Body of pancreas (tissue), 4 donors: Measurements from ENCODE around the gene TMPRSS13. TPM values are rescaled to one million over a fixed set of nuclear protein-coding genes. Genes with fewer than 3 reads are reported as not detected.
A peak's percentile ranks its signal among the peaks of the same experiment; 100 is the strongest.
"Not testable (repeated sequence)": the region's sequence is repeated elsewhere in the genome, so short reads cannot be mapped to it uniquely, and the experiment has no call there.

ENCODE experiments used
- ATAC-seq: fragments of 150-250 bp; one replicate; pipeline ENCODE4 v1.9.1; 2016
- DNase-seq, 4 donors: peaks; one replicate each; pipeline ENCODE4 v3.0.0-alpha.2; 2019
- H3K27ac ChIP-seq, 4 donors: fragments of 200-600 bp; sonication (generic); 1 replicate in 3 of 4; 2 replicates in 1 of 4; pipeline versions ENCODE4 v1.5.1 to v1.6.1; 2016 to 2019; ENCODE audit warnings: mild to moderate bottlenecking in 1 of 4, mixed read lengths in 1 of 4, moderate library complexity in 1 of 4
- H3K27me3 ChIP-seq, 2 donors: fragments of 200-600 bp; sonication (generic); one replicate each; pipeline ENCODE4 v1.6.0; 2016; ENCODE audit warnings: mild to moderate bottlenecking in 1 of 2
- H3K36me3 ChIP-seq, 2 donors: fragments of 200-600 bp; sonication (generic); replicated peaks in 1 of 2; 2 replicates each; pipeline ENCODE4 v1.5.1; 2016; ENCODE audit warnings: low read depth in 2 of 2; ENCODE audit not compliant: insufficient read depth in 1 of 2
- H3K4me1 ChIP-seq: fragments of 200-600 bp; sonication (generic); one replicate; pipeline ENCODE4 v1.6.0; 2016
- H3K4me3 ChIP-seq, 2 donors: fragments of 200-600 bp; sonication (generic); 1 replicate in 1 of 2; 2 replicates in 1 of 2; pipeline ENCODE4 v1.5.1; 2016 to 2019
- H3K9me3 ChIP-seq, 3 donors: fragments of 200-600 bp; sonication (generic); 1 replicate in 2 of 3; 2 replicates in 1 of 3; pipeline ENCODE4 v1.5.1; 2016
- CTCF ChIP-seq, 7 experiments: fragments of 450-650 bp in 4 of 7; fragments of 200-600 bp in 3 of 7; sonication (generic) in 3 of 7; IDR thresholded peaks; one replicate each; pipeline ENCODE4 v1.5.1; 2016 to 2019; ENCODE audit warnings: antibody characterized with exemption in 7 of 7
- POLR2A ChIP-seq, 3 donors: fragments of 450-650 bp; IDR thresholded peaks; one replicate each; pipeline ENCODE4 v1.6.1; 2016; ENCODE audit warnings: antibody characterized with exemption in 3 of 3, mild to moderate bottlenecking in 2 of 3
- WGBS, 2 donors: methylation state at CpG; one replicate each; pipeline ENCODE4 v1.1.5; 2017; 5-methylcytosine and 5-hydroxymethylcytosine counted together
- intact Hi-C: fragments of 100-400 bp; cut with DNase I; formaldehyde crosslinking; loops from one replicate; pipeline ENCODE4 v1.15.1; 2023
- total RNA-seq, 2 donors: library from RNA; depleted of rRNA; stranded (reverse); fragments of >200 nt; gene quantifications; one replicate each; pipeline ENCODE4 v1.1.0, GENCODE V29; 2016

The TMPRSS13 gene
- total RNA-seq, 2 donors from 2014 or later, result 1.6 to 4.9 TPM

- ATAC-seq (no peak), DNase-seq (no peak)
- 69 to 89% methylated on average over 3 of the region's 3 CpGs for WGBS, 2 donors
- Histone ChIP-seq H3K4me3 (no peak overlapping the region), H3K9me3 (no peaks in the 10 kb centered on the region), H3K27me3 (no peaks in the 10 kb centered on the region), H3K4me1 (peaks cover 9% of the 10 kb centered on the region), H3K36me3 (no peaks in the 10 kb centered on the region), H3K27ac (no peak overlapping the region)
- TF ChIP-seq POLR2A (IDR thresholded peaks at IDR 0.05) (no peak), CTCF (IDR thresholded peaks at IDR 0.05) (no peak)
- intact Hi-C loops, result no loop called here
Observed at GRCh38 chr11:117953024-117953671, 23.9 kb upstream of the TMPRSS13 start.

DNA sequence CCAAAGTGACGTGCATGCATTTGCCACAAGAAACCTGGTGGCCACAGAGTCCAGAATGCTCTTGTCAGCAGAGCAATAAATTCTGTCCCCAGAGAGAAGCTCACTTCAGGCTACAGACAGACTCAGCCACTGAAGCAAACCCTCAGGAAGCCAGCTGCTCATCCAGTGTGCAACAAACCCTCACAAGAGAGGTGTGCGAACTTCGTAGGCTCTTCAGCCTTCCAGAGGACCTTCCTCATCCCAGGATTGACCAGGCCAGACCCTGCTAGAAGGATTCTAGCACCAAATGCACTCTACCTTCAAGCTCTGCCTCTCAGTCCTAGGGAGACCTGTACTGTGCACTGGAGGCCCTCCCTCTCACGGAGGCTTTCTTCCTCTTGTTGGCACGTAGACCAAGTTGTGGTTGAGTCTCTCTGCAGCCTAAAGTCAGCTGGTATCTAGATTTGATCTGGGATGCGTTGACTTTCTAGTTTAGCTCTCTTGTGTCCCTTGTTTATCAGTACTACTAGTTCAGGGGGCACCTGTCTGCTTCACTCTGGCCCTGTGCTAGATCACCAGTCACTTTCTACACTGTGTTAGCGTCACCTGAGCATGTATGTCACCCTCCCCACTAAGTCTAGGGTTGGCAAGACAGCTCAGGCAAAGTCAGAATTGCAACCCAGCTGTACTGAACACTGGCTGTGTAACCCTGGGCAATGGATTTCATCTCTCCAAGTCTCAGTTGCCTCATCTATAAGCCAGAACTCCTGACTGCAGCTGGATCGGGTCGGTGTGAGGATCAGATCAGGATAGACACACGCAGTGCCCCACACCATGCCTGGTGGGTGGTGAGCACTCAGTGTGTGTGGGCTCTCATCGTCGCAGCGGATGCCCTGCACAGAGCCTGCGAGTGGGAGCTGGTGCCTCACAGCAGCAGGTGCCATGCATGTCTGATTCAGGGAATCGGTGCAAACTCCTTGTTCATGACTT is 22.1 kb upstream of the TMPRSS13 start:
- intact Hi-C loops, result no loop called here
- no peaks in the 10 kb centered on the region for H3K9me3 ChIP-seq
- H3K27ac ChIP-seq, result no peak overlapping the region
- TF ChIP-seq CTCF (IDR thresholded peaks at IDR 0.05), result no peak
- no peak for TF ChIP-seq POLR2A (IDR thresholded peaks at IDR 0.05)
- H3K27me3 ChIP-seq, result no peaks in the 10 kb centered on the region
- DNase-seq (peak in 1 of 4 donors; percentile 20), ATAC-seq (no peak)
- no peak overlapping the region for H3K4me3 ChIP-seq
- WGBS, 2 donors, result 89 to 93% methylated on average over 7 to 15 of the region's 15 CpGs
- no peaks in the 10 kb centered on the region for H3K36me3 ChIP-seq
- peaks cover 9% of the 10 kb centered on the region for H3K4me1 ChIP-seq

DNA sequence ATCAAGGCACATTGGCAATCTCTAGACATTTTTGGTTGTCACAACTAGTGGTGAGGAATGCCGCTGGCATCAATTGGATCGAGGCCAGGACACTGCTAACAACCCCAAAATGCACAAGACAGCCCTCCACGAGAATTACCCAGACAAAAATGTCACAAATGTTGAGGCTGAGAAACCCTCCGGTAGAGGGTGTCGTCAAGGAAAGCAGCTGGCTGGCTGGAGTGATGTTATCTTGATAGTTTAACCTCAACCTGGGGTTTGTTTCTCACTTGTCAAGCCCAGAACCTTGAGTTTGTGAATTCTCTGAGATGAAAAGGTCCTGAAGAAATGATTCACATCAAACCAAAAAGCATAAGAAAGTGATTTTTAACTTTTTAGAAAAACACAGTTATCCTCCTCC is 21.1 kb upstream of the TMPRSS13 start:
- peaks cover 9% of the 10 kb centered on the region for H3K4me1 ChIP-seq
- DNase-seq (peak in 1 of 4 donors; percentile 24), ATAC-seq (no peak)
- no peaks in the 10 kb centered on the region for H3K27me3 ChIP-seq
- intact Hi-C loops, result no loop called here
- H3K27ac ChIP-seq, result no peak overlapping the region
- no peak overlapping the region for H3K4me3 ChIP-seq
- no peaks in the 10 kb centered on the region for H3K36me3 ChIP-seq
- 9 to 26% methylated on average over 5 of the region's 5 CpGs for WGBS, 2 donors
- peak in 3 of 7 experiments; percentile 1 to 17 (median 5) for TF ChIP-seq CTCF (IDR thresholded peaks at IDR 0.05)
- no peak for TF ChIP-seq POLR2A (IDR thresholded peaks at IDR 0.05)
- no peaks in the 10 kb centered on the region for H3K9me3 ChIP-seq

- H3K9me3 ChIP-seq, result no peaks in the 10 kb centered on the region
- DNase-seq, result no peak
- no peak overlapping the region for H3K4me3 ChIP-seq
- intact Hi-C loops, result loop anchor here (5.0 to 10.0 kb wide), 3 partner anchors 106 to 127 kb away; partner anchors contain the start of gene FXYD2
- H3K36me3 ChIP-seq, result no peaks in the 10 kb centered on the region
- 47 to 51% methylated on average over 6 of the region's 6 CpGs for WGBS, 2 donors
- TF ChIP-seq CTCF (IDR thresholded peaks at IDR 0.05) (no peak), POLR2A (IDR thresholded peaks at IDR 0.05) (no peak)
- H3K4me1 ChIP-seq, result peaks cover 9% of the 10 kb centered on the region
- ATAC-seq, result no peak
- H3K27me3 ChIP-seq, result no peaks in the 10 kb centered on the region
- H3K27ac ChIP-seq, result no peak overlapping the region
Observed at GRCh38 chr11:117949062-117949461, 19.9 kb upstream of the TMPRSS13 start.

DNA sequence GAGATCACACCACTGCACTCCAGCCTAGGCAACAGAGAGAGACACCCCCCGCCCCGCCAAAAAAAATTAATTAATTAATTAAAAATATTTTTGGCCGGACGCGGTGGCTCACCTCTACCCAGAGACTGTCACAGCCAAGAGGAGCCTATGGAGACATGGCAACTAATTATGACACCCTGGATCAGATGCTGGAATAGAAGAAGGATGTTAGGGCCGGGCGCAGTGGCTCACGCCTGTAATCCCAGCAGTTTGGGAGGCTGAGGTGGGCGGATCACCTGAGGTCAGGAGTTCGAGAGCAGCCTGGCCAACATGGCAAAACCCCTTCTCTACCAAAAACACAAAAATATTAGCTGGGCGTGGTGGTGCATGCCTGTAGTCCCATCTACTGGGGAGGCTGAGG is 19.3 kb upstream of the TMPRSS13 start:
- intact Hi-C loops, result loop anchor here (5.0 to 10.0 kb wide), 3 partner anchors 106 to 126 kb away; partner anchors contain the start of gene FXYD2

GRCh38 chr11:117947751-117948150 is 18.5 kb upstream of the TMPRSS13 start:
- intact Hi-C loops, result loop anchor here (5.0 to 10.0 kb wide), 3 partner anchors 105 to 125 kb away; partner anchors contain the start of gene FXYD2
- not testable (repeated sequence) for H3K36me3 ChIP-seq, H3K4me3 ChIP-seq, DNase-seq, H3K4me1 ChIP-seq, ATAC-seq, H3K9me3 ChIP-seq, H3K27me3 ChIP-seq, H3K27ac ChIP-seq
- 64 to 65% methylated on average over 10 of the region's 10 CpGs for WGBS, 2 donors

More for the DNA sequence above, 19.3 kb upstream of the TMPRSS13 start:
- not testable (repeated sequence) for DNase-seq, H3K4me3 ChIP-seq, H3K36me3 ChIP-seq, H3K27me3 ChIP-seq, H3K4me1 ChIP-seq, H3K27ac ChIP-seq, H3K9me3 ChIP-seq, ATAC-seq
- 75 to 86% methylated on average over 11 of the region's 11 CpGs for WGBS, 2 donors
